ENCODE data around the gene NSUN6. TPM values are rescaled to one million over a fixed set of nuclear protein-coding genes. Genes with fewer than 3 reads are reported as not detected.
"Not testable (repeated sequence)": the region's sequence is repeated elsewhere in the genome, so short reads cannot be mapped to it uniquely, and the experiment has no call there.

The NSUN6 gene
- total RNA-seq, 2 experiments from 2014 or later = 23.2 to 26.5 TPM

DNA sequence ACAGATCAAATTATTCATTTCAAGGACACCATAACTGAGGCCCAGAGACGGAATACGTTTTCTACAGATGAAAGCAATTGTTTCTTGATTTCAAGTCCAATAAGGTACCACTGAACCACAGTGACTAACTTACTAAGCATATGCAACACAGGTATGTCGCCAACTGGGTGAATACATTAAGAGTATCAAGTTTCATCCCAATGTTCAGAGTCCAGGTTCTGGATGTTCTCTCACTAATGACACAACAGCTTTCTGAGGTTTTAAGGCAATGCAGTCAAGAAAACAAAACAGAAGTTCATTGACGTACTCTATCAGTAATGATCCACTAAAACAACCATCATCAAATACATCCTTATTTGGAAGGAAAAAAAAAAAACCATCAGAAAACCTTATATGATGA lies 35.8 kb downstream of the NSUN6 start:
- H3K4me3 Mint-ChIP-seq = no peak overlapping the region
- peaks cover 34% of the 10 kb centered on the region for H3K36me3 Mint-ChIP-seq
- H3K9me3 Mint-ChIP-seq = no peaks in the 10 kb centered on the region
- no peak overlapping the region for H3K27ac Mint-ChIP-seq
- peaks cover 2% of the 10 kb centered on the region for H3K4me1 Mint-ChIP-seq
- DNase-seq (no peak), ATAC-seq (ENCODE audit: low read depth) (no peak)
- POLR2A ChIA-PET = no interaction called here
- H3K27me3 Mint-ChIP-seq = no peaks in the 10 kb centered on the region

- no peak for ATAC-seq (ENCODE audit: low read depth)
- POLR2A ChIA-PET = no interaction called here
- no peak for DNase-seq
- Mint-ChIP-seq H3K27me3 (no peaks in the 10 kb centered on the region), H3K4me1 (peaks cover under 1% of the 10 kb centered on the region), H3K9me3 (no peaks in the 10 kb centered on the region), H3K27ac (no peak overlapping the region), H3K36me3 (peaks cover 20% of the 10 kb centered on the region), H3K4me3 (no peak overlapping the region)
Observed at GRCh38 chr10:18611168-18611567, 40.2 kb downstream of the NSUN6 start.

- DNase-seq (no peak), ATAC-seq (ENCODE audit: low read depth) (no peak)
- Mint-ChIP-seq H3K27ac (no peak overlapping the region), H3K9me3 (no peaks in the 10 kb centered on the region), H3K36me3 (peaks cover 21% of the 10 kb centered on the region), H3K27me3 (no peaks in the 10 kb centered on the region), H3K4me1 (no peaks in the 10 kb centered on the region), H3K4me3 (no peak overlapping the region)
- POLR2A ChIA-PET = no interaction called here
Observed at GRCh38 chr10:18610517-18610916, 40.9 kb downstream of the NSUN6 start.

DNA sequence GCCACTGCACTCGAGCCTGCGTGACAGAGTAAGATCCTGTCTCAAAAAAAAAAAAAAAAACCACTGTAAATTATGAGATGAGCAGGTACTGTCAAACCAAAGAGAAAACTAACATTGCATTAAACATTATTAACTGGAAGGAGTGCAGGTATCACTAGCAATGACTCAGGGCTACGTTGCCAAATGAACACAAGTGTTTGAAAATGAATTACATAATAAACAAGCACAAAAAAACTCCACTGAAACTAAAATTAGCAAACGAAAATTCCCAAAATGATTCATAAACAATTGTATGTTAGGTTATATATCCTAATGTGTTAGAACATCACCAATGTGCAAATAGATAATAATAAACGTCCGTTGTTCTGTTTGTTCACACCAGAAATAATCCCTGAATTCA lies 42.8 kb downstream of the NSUN6 start:
- Mint-ChIP-seq H3K36me3 (peaks cover 17% of the 10 kb centered on the region), H3K4me1 (no peaks in the 10 kb centered on the region), H3K27ac (no peak overlapping the region), H3K4me3 (no peak overlapping the region), H3K27me3 (no peaks in the 10 kb centered on the region), H3K9me3 (no peaks in the 10 kb centered on the region)
- DNase-seq (no peak), ATAC-seq (ENCODE audit: low read depth) (no peak)
- POLR2A ChIA-PET = no interaction called here

GRCh38 chr10:18607503-18608378 lies 43.6 kb downstream of the NSUN6 start:
- POLR2A ChIA-PET = no interaction called here
- ATAC-seq (ENCODE audit: low read depth) = no peak
- Mint-ChIP-seq H3K4me3 (no peak overlapping the region), H3K27ac (no peak overlapping the region), H3K9me3 (no peaks in the 10 kb centered on the region), H3K27me3 (no peaks in the 10 kb centered on the region), H3K4me1 (no peaks in the 10 kb centered on the region), H3K36me3 (peaks cover 17% of the 10 kb centered on the region)
- DNase-seq = no peak

- H3K36me3 Mint-ChIP-seq = peaks cover 10% of the 10 kb centered on the region
- no peaks in the 10 kb centered on the region for H3K27me3 Mint-ChIP-seq
Observed at GRCh38 chr10:18606051-18606695, 45.2 kb downstream of the NSUN6 start.

GRCh38 chr10:18601321-18601720 lies 50.1 kb downstream of the NSUN6 start:
- no peak for ATAC-seq (ENCODE audit: low read depth)
- POLR2A ChIA-PET = no interaction called here
- H3K4me1 Mint-ChIP-seq = no peaks in the 10 kb centered on the region
- peaks cover 6% of the 10 kb centered on the region for H3K36me3 Mint-ChIP-seq
- no peak overlapping the region for H3K4me3 Mint-ChIP-seq
- no peaks in the 10 kb centered on the region for H3K9me3 Mint-ChIP-seq
- no peak overlapping the region for H3K27ac Mint-ChIP-seq
- DNase-seq = no peak
- no peaks in the 10 kb centered on the region for H3K27me3 Mint-ChIP-seq

More at GRCh38 chr10:18606051-18606695, 45.2 kb downstream of the NSUN6 start:
- Mint-ChIP-seq H3K27ac (no peak overlapping the region), H3K9me3 (no peaks in the 10 kb centered on the region), H3K4me3 (no peak overlapping the region), H3K4me1 (no peaks in the 10 kb centered on the region)
- POLR2A ChIA-PET = no interaction called here
- ATAC-seq (ENCODE audit: low read depth) (no peak), DNase-seq (no peak)

GRCh38 chr10:18599392-18599791 lies 52.0 kb downstream of the NSUN6 start:
- H3K27me3 Mint-ChIP-seq = no peaks in the 10 kb centered on the region
- H3K9me3 Mint-ChIP-seq = no peaks in the 10 kb centered on the region
- no peak overlapping the region for H3K27ac Mint-ChIP-seq
- ATAC-seq (ENCODE audit: low read depth) = no peak
- no peaks in the 10 kb centered on the region for H3K4me1 Mint-ChIP-seq
- POLR2A ChIA-PET = no interaction called here
- no peak overlapping the region for H3K4me3 Mint-ChIP-seq
- peaks cover 18% of the 10 kb centered on the region for H3K36me3 Mint-ChIP-seq
- DNase-seq = no peak

DNA sequence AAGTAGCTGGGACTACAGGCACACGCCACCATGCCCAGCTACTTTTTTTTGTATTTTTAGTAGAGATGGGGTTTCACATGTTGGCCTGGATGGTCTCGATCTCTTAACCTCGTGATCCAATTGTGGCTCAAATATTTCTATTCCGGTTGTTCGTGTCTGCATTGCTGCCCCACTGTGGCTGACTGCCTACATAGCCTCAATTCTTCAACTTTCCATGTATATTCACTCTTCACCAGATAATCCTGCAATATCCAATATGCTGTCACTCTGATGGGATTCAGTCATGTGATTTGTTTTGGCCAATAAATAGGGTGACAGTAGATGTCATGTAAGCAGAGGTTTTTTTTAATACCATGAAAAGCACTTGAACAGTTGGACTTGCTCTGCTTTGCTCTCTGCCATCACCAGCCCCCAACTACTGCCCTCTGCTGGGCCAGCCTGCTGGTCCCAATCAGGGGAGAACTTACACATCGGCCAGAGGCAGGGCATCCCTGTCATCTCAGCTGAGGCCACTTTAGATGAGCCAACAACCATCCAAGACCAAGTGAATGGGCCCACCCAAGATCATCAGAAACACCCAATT lies 56.7 kb downstream of the NSUN6 start:
- H3K36me3 Mint-ChIP-seq = peaks cover 51% of the 10 kb centered on the region
- ATAC-seq (ENCODE audit: low read depth) = no peak
- H3K4me3 Mint-ChIP-seq = no peak overlapping the region
- no peak for DNase-seq
- peaks cover 7% of the 10 kb centered on the region for H3K9me3 Mint-ChIP-seq
- H3K27me3 Mint-ChIP-seq = no peaks in the 10 kb centered on the region
- POLR2A ChIA-PET = no interaction called here
- no peak overlapping the region for H3K27ac Mint-ChIP-seq
- no peaks in the 10 kb centered on the region for H3K4me1 Mint-ChIP-seq

DNA sequence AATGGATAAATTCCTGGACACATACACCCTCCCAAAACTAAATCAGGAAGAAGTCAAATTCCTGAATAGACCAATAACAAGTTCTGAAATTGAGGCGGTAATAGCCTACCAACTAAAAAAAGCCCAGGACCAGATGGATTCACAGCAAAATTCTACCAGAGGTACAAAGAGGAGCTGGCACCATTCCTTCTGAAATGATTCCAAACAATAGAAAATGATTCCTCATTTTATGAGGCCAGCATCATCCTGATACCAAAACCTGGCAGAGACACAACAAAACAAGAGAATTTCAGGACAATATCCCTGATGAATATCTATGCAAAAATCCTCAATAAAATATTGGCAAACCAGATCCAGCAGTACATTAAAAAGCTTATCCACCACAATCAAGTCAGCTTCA lies 60.2 kb downstream of the NSUN6 start:
- H3K27ac Mint-ChIP-seq; H3K27me3 Mint-ChIP-seq; H3K4me3 Mint-ChIP-seq; ATAC-seq (ENCODE audit: low read depth); H3K9me3 Mint-ChIP-seq; DNase-seq; POLR2A ChIA-PET; H3K4me1 Mint-ChIP-seq: not testable (repeated sequence)
- peaks cover 75% of the 10 kb centered on the region for H3K36me3 Mint-ChIP-seq

GRCh38 chr10:18586637-18587036 lies 64.8 kb downstream of the NSUN6 start:
- Mint-ChIP-seq H3K36me3 (peaks cover 71% of the 10 kb centered on the region), H3K4me1 (peaks cover 21% of the 10 kb centered on the region)
- H3K9me3 Mint-ChIP-seq; H3K27ac Mint-ChIP-seq; DNase-seq; POLR2A ChIA-PET; ATAC-seq (ENCODE audit: low read depth); H3K4me3 Mint-ChIP-seq; H3K27me3 Mint-ChIP-seq: not testable (repeated sequence)

GRCh38 chr10:18583575-18584270 lies 67.7 kb downstream of the NSUN6 start:
- H3K4me1 Mint-ChIP-seq = peaks cover 24% of the 10 kb centered on the region
- no peak for DNase-seq
- peak overlapping the region; percentile 48 for H3K4me3 Mint-ChIP-seq
- no peaks in the 10 kb centered on the region for H3K9me3 Mint-ChIP-seq
- H3K27me3 Mint-ChIP-seq = no peaks in the 10 kb centered on the region
- ATAC-seq (ENCODE audit: low read depth) = no peak
- peak overlapping the region; percentile 72 for H3K27ac Mint-ChIP-seq
- POLR2A ChIA-PET = interaction anchor here (1.4 kb wide), 1 partner anchor 75 kb away, joined by 5 read pairs; the partner anchor contains the start of gene ARL5B
- H3K36me3 Mint-ChIP-seq = peaks cover 70% of the 10 kb centered on the region

DNA sequence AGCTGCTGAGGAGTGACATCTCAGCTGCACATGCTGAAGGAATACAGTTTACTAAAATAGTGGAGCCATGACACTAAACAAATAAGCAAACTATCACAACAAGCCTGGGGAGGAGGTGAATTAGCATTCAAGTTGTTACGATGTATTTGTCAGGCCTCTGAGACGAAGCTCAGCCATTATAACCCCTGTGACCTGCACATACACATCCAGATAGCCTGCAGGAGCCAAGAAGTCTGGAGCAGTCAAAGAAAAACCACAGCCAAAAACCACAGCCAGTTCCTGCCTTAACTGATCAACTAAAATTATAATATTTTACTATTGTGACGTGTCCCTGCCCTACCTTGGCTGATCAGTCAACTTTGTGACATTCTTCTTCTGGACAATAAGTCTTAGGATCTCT lies 68.6 kb downstream of the NSUN6 start:
- DNase-seq (no peak), ATAC-seq (ENCODE audit: low read depth) (peak; percentile 87)
- Mint-ChIP-seq H3K4me3 (peak overlapping the region; percentile 48), H3K9me3 (no peaks in the 10 kb centered on the region), H3K36me3 (peaks cover 69% of the 10 kb centered on the region), H3K27me3 (no peaks in the 10 kb centered on the region), H3K4me1 (peaks cover 24% of the 10 kb centered on the region), H3K27ac (peak overlapping the region; percentile 72)
- POLR2A ChIA-PET = interaction anchor here (1.4 kb wide), 1 partner anchor 76 kb away, joined by 5 read pairs; the partner anchor contains the start of gene ARL5B

All from activated naive CD8-positive, alpha-beta T cell treated with anti-CD3 and anti-CD28 coated beads, Interleukin-2, amount 10 ng/mL, durations not matched to agents 7 days and 5 days (primary cell).